Fibroblast of the aortic adventitia (primary cell): ENCODE results near the gene MAGEB2. TPM values are rescaled to one million over a fixed set of nuclear protein-coding genes. Genes with fewer than 3 reads are reported as not detected.

Experiments used
- DNase-seq: peaks from one replicate; pipeline ENCODE4 v3.0.0-alpha.2; 2010; ENCODE audit warnings: low read depth
- H3K4me3 ChIP-seq: 2 replicates; pipeline ENCODE4 v1.5.1; 2011; ENCODE audit warnings: low read depth, mild to moderate bottlenecking, control low read depth, low read length, moderate library complexity
- total RNA-seq: library from RNA; depleted of rRNA; stranded (reverse); fragments of >200 nt; gene quantifications from 2 replicates; pipeline ENCODE4 v1.2.3, GENCODE V29; 2012; ENCODE audit warnings: low replicate concordance
- TF ChIP-seq, protein P1 (sequence below): IDR thresholded peaks from 2 replicates; pipeline ENCODE4 v1.5.1; 2011; ENCODE audit warnings: mild to moderate bottlenecking, low read length, control low read depth, inconsistent platforms; ENCODE audit not compliant: insufficient read depth

The MAGEB2 gene
- total RNA-seq, 1 donor: not detected

DNA sequence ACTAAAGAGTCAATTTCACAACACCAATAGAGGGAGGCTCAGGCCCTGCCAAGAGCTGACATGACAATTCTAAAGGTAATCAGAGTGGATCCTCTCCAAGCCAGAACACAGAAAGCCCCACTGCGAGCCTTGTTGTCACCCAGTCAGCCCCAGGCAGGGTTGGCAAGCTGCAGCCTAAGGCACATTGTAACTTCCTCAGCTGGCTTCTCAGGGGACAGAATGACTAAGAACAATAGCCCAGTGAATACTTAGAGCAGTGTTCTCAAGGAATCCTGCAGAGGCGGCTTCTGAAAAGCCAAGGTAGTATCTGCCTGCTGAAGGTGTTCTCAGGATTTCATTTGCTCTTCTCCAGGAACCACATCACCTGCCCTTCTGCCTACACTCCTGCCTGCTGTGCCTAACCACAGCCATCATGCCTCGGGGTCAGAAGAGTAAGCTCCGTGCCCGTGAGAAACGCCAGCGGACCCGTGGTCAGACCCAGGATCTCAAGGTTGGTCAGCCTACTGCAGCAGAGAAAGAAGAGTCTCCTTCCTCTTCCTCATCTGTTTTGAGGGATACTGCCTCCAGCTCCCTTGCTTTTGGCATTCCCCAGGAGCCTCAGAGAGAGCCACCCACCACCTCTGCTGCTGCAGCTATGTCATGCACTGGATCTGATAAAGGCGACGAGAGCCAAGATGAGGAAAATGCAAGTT, 26.5 kb downstream of the MAGEB2 start, which contains the start of gene MAGEB4:
Gene MAGEB4 (plus strand): TSS at position 277 of the 692 bp plus-strand sequence. CDS start 136 bp downstream, at position 413.
- TF ChIP-seq, protein P1, sequence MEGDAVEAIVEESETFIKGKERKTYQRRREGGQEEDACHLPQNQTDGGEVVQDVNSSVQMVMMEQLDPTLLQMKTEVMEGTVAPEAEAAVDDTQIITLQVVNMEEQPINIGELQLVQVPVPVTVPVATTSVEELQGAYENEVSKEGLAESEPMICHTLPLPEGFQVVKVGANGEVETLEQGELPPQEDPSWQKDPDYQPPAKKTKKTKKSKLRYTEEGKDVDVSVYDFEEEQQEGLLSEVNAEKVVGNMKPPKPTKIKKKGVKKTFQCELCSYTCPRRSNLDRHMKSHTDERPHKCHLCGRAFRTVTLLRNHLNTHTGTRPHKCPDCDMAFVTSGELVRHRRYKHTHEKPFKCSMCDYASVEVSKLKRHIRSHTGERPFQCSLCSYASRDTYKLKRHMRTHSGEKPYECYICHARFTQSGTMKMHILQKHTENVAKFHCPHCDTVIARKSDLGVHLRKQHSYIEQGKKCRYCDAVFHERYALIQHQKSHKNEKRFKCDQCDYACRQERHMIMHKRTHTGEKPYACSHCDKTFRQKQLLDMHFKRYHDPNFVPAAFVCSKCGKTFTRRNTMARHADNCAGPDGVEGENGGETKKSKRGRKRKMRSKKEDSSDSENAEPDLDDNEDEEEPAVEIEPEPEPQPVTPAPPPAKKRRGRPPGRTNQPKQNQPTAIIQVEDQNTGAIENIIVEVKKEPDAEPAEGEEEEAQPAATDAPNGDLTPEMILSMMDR: no peak
- DNase-seq: no peak
- H3K4me3 ChIP-seq: no peak within 1 kb of the TSS

DNA sequence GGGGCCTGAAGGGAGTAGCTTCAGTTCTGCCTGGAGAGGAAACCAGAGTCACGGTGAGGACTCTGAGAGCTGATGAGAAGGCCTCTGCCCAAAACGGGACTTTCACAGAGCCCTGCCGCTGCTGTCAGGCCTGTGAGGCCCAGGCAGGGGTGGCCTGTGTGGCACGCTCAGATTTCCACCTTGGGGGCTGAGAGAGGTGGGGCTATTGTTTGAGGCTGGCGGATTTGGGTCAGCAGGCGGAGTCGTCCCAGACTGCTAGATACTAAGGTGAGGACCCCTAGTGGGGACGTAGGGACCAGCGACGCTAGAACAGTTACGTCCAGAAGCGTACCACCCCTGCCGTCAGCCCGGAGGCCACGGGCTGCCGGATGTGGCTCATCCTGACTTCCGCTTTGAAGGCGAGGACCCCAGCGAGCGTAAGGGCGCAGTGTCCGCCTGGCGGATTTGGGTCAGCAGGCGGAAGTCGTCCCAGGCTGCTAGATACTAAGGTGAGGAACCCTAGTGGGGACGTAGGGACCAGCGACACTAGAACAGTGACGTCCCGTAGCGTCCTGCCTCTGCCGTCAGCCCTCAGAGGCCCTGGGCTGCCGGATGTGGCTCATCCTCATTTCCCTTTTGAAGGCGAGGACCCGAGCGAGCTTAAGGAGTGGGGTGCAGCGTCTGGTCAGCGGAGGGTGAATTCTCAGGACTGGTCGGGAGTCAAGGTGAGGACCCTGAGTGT, 31.6 kb downstream of the MAGEB2 start, which contains the start of gene MAGEB1:
Gene MAGEB1 (plus strand): TSS at position 378 of the 721 bp plus-strand sequence. CDS start 3,348 bp downstream, outside the sequence.
- TF ChIP-seq, protein P1: no peak
- H3K4me3 ChIP-seq: no peak within 1 kb of the TSS
- DNase-seq: no peak

DNA sequence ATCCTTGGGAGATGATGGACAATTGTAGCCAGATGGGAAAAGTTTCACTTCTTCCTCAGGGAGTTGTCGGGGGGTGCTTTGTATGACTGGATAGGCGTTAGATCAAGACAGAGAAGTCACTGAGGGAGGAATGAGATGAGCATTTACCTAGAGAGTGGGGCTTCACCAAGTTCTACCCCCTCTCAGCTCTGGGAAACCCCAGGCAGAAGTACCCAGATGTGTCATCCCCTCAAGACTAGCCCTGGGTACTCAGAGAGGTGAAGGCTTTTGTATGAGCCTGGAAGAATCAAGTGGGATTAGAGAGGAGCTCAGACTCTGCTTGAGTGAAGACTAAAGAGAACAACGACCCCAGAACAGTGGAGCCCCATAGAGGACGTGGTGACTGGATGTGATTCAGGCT, 33.5 kb downstream of the MAGEB2 start:
- DNase-seq: no peak
- TF ChIP-seq, protein P1: no peak
- no peak overlapping the region for H3K4me3 ChIP-seq

DNA sequence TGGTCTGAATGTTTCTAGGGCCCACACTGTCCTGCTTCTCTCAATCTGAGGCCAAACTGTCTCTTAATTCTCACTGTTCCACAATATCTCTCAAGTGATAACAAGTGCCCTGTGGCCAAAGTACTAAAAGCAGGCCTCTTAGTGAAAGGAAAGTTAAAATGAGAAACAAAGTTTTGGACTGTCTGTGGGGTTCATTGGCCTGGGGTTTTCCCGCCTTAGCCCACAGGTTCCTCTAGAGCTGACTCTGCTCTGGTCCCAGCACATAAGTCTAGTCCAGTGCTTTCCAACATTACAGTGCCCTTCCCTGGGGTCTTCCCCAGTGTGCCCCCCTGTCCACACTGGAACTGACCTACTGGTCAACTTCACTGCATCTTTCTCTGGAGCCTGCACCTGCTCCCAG, 37.9 kb downstream of the MAGEB2 start:
- no peak for DNase-seq
- TF ChIP-seq, protein P1: no peak

DNA sequence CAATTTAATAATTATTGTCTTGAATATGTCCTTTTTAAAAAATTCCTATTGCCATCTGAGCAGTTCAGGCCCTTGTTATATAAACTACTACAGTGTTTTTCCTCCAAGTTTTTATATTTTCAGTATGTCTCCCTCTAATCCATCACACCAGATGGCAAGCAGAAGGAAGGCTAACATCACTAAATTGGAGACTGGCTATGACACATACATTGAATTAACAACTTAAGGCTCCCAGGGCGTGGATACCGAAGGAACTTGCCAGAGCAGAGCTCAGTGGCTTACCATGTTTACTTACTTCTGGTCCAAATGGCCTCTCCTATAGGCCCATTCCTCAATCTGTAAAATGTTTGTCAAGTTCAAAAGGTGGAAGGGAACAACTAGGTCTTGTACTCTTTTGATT, 44.6 kb downstream of the MAGEB2 start:
- TF ChIP-seq, protein P1: no peak
- no peak for DNase-seq
- H3K4me3 ChIP-seq: no peak overlapping the region

More for the DNA sequence above, 37.9 kb downstream of the MAGEB2 start:
- no peak overlapping the region for H3K4me3 ChIP-seq

DNA sequence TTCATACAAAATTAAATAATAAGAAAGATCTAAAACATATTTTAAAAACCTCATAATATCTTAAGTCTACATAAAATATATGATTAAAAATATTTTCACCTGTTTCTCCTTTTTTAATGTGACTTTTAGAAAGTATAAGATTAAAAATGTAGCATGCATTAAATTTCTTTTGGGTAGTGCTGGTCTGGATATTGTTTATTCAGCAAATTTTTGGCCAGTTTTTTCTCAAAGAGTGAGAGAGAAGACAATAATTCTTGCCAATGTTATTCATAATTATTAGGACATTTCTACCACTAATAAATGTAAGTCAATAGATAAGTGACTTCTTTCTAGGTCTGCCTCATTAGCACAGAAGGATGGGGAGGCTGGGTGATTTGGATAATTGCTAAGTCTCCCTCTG, 45.6 kb downstream of the MAGEB2 start:
- TF ChIP-seq, protein P1: no peak
- no peak overlapping the region for H3K4me3 ChIP-seq
- DNase-seq: no peak
